GM19328 (cell line): ENCODE data around the gene GNG12.
"Not testable (repeated sequence)": the region's sequence is repeated elsewhere in the genome, so short reads cannot be mapped to it uniquely, and the experiment has no call there.

Source experiments
- ATAC-seq: cut with Tn5 transposase; IDR thresholded peaks from one replicate; pipeline ENCODE4 v1.9.1; 2021; ENCODE audit warnings: mild to moderate bottlenecking, moderate library complexity; ENCODE audit not compliant: unreplicated experiment

The GNG12 gene

DNA sequence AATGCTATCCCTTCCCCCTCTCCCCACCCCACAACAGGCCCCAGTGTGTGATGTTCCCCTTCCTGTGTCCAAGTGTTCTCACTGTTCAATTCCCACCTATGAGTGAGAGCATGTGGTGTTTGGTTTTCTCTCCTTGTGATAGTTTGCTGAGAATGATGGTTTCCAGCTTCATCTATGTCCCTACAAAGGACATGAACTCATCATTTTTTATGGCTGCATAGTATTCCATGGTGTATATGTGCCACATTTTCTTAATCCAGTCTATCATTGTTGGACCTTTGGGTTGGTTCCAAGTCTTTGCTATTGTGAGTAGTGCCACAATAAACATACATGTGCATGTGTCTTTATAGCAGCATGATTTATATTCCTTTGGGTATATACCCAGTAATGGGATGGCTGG is 168.0 kb downstream of the GNG12 start:
- not testable (repeated sequence) for ATAC-seq

DNA sequence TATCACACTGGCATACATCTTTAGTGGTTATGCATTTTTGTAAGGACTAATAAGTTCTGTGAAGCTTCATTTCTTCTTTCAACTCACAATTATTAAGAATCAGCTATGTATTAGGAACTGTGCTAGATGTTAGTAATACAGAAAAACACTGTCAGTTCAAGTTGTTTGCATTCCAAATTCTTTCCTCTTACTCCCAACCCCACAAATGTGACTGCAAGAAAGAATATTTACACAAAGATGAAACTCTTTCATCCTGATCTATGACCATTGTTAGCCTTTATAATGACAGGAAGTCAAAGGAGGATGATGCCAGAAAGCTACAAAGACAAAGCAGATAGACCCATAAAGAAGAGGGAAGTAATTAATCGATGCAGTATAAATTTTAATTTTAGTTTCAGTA is 169.2 kb downstream of the GNG12 start:
- ATAC-seq, result no peak

DNA sequence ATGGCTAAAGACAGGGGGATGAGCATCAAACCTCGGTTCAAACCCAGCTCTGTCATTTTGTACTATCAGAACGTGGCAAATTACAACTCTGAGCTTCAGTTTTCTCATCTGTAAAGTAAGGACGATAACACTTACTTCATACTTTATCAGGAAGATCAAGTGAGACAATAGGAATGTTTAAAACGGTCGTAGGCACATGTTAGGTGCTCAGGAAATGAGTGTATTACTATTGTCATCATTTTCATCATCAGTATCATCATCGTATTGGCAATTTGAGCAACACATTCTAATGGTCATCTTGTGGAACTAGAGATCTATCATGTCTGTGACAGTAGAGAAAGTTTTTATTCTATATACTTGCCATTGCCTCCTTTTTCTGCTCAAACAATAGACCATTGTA is 170.4 kb downstream of the GNG12 start:
- no peak for ATAC-seq

DNA sequence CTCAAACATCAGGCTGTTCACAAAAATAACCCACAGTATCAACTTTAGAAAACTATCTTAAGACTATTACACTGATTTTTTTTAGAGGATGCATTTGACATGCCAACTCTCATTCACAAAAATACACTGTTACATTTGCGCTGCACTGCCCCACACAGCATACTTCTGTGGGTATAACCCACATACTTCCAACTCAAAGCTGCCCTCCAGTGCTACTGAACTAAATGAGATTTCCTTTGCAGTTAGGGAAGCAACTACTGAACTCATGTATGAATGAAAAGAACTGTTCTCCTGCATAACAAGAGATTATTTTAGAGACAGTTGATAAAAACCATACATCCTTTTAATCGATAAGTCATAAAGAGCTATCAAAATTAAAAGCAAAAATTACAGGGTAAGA is 174.0 kb downstream of the GNG12 start:
- no peak for ATAC-seq

DNA sequence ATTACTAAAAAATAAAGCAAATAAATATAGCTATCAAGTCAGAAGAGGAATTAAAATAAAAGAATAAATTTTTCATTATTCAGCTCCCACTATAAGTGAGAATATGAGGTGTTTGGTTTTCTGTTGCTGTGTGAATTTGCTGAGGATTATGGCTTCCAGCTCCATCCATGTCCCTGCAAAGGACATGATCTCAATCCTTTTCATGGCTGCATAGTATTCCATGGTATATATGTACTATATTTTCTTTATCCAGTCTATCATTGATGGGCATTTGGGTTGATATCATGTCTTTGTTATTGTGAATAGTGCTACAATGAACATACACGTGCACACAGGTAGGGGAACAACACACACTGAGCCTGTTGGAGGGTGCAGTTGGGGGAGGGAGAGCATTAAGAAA is 176.1 kb downstream of the GNG12 start:
- not testable (repeated sequence) for ATAC-seq

DNA sequence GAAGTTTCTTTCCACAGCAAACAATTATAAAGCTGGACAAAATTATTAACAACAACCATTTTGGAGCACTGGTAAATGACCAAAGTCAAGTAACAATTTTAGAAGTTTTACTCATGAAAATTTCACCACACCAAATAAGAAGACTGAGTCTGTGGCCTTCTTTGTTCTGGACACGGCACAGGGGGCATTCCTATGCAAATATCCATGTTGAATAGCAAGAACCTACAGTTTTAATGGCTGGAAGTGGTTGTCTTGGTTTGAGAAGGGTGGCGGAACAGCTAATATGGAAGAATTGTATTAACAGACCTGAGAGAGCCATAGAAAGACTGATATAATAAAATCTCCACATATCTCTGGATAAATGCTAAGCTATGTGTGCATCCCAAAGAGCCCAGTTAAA is 177.7 kb downstream of the GNG12 start:
- no peak for ATAC-seq

DNA sequence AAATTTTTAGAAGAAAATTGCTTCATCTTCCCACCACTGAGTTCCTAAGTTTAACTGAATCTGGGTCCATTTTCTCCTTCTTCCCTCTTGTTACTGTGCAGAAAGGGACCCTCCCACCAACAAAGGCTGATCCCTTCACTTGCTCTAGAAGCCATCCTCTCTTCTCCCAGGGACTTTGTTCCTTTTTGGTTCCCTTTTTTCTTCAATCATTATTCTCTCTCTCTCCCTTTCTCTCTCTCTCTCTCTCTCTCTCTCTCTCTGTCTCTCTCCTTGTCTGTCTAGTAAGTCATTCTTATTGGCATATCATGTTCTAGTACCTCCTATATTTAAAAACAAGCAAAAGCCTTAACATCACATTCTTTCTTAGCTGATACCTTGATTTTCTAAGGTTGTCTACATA is 180.0 kb downstream of the GNG12 start:
- ATAC-seq, result no peak

DNA sequence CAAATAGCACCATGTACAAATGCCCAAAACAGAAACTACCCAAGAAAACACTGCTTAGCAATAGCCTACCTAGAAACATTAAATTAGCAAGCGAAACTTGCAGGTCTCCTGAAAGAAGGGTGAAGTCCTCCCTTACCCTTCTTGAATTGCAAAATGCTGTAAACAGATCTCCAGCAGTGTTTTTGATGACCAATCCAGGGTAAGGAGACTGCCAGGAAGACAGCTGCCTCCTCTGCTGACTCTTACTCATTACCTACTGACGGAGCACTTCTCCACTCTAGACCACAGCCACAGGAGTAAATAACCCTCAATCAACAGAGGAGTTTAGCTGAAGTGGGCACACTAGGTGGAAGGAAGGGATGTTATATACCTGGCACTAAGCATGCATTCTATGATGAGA is 180.5 kb downstream of the GNG12 start:
- ATAC-seq, result no peak
